ENCODE results near the gene FFAR4. TPM values are rescaled to one million over a fixed set of nuclear protein-coding genes. Genes with fewer than 3 reads are reported as not detected.

FFAR4 gene
- polyA plus RNA-seq, 4 donors = 0.05 TPM; not detected in 3

Other genes starting within 250 kb of the FFAR4 start
- gene MYOF, start 84.3 kb upstream of the FFAR4 start, polyA plus RNA-seq (ENCODE audit: insufficient read length in 4 of 4) = 10 to 100 TPM; 28.4 to 33.5 (median 32.9) TPM
- 10 to 100 TPM; 12.9 to 15.0 (median 14.5) TPM for gene CEP55, start 70.1 kb upstream of the FFAR4 start, polyA plus RNA-seq (ENCODE audit: insufficient read length in 4 of 4)
- gene RBP4, start 34.6 kb downstream of the FFAR4 start, polyA plus RNA-seq (ENCODE audit: insufficient read length in 4 of 4) = 10 to 100 TPM in 1 of 4 donors, under 1 TPM in 3; 0.28 to 18.8 (median 0.43) TPM
- gene PDE6C, start 45.9 kb downstream of the FFAR4 start, polyA plus RNA-seq (ENCODE audit: insufficient read length in 4 of 4) = 1 to 10 TPM in 1 of 4 donors, under 1 TPM in 3; 0.13 to 2.8 (median 0.69) TPM
- gene FRA10AC1, start 135.9 kb downstream of the FFAR4 start, polyA plus RNA-seq (ENCODE audit: insufficient read length in 4 of 4) = 10 to 100 TPM; 23.7 to 54.0 (median 33.5) TPM
- gene LGI1, start 191.3 kb downstream of the FFAR4 start, polyA plus RNA-seq (ENCODE audit: insufficient read length in 4 of 4) = 1 to 10 TPM; 4.9 to 7.0 (median 5.2) TPM